Hepatic stellate cell (primary cell): Measurements from ENCODE around the gene RAB30.
"Not testable (repeated sequence)": the region's sequence is repeated elsewhere in the genome, so short reads cannot be mapped to it uniquely, and the experiment has no call there.

Experiments used
- DNase-seq: peaks from one replicate; pipeline ENCODE4 v3.0.0; 2011; ENCODE audit warnings: low spot score

RAB30 gene

GRCh38 chr11:82943430-82943829, 128.3 kb downstream of the RAB30 start:
- DNase-seq: not testable (repeated sequence)

GRCh38 chr11:82942376-82942775, 129.3 kb downstream of the RAB30 start:
- no peak for DNase-seq

GRCh38 chr11:82939456-82939855, 132.2 kb downstream of the RAB30 start:
- no peak for DNase-seq

DNA sequence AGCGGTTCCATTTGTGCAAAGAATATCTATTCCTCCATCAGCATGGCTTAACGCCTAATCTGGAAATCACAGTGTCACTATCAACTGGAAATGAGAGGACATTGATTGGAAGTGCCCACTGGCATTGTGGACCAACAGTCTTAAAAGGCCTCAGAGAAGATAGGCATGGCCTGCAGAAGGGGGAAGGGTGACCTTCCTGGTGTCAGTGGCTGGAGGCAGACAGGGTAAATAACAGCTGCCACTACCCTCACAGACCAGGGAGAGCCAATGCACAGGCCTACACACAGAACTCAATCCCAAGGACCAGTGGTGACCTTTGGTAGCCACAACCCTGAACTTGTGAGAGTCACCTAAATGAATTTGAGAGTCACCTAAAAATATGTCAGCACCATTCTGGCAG, 134.1 kb downstream of the RAB30 start:
- no peak for DNase-seq

GRCh38 chr11:82936261-82936660, 135.4 kb downstream of the RAB30 start:
- no peak for DNase-seq

GRCh38 chr11:82932564-82932963, 139.1 kb downstream of the RAB30 start:
- no peak for DNase-seq

DNA sequence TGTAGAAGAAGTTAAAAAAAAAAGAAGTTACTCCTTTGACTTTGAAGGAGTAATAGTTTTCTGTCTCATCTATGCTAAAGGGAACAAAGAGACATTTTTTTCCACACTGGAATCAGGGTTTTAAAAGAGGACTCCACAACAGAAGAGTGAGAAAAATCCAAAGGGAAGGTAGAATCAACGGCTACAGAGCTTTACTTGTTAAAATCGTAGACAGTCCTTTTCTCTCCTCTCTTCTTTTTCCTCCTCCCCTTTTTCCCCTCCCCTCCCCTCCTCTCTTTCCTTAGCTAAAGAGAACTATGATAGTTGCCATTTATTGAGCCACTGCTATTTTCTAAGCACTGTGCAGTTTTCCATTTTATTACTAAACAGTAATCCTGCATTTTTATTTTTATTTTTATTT, 141.0 kb downstream of the RAB30 start:
- DNase-seq: no peak

DNA sequence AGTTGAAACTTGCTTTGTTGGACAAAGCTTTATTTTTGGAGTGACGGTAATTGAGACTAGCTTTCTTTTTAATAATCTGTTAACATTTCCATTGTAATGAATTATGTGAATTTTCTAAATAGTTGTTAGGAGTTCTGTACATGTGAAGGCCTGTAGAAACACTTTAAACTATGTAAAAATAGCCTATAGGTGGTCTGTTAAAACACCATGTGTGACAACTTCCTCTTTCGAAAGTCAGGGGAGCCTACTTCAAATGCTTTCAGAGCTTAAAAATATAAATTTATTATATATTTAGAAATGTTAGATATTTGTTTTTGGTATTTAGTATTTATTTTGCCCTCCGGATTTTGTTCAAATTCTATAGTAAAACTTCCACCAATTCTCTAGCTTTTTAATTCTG, 141.5 kb downstream of the RAB30 start:
- no peak for DNase-seq

DNA sequence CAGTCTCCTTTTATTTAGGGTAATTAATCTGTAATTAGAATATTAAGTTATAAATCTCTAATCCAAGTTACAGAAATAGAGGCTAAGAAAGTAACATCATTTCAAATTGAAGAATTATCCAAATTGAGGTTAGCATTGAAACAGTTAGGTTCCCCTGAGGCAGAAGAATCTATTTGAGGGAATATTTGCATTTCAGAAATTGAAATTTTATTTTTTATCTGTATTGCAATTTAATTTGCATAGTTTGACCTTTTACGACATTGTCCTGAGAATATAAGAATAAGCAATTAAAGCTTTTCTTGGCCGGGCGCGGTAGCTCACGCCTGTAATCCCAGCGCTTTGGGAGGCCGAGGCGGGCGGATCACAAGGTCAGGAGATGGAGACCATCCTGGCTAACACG, 142.6 kb downstream of the RAB30 start:
- DNase-seq: no peak

DNA sequence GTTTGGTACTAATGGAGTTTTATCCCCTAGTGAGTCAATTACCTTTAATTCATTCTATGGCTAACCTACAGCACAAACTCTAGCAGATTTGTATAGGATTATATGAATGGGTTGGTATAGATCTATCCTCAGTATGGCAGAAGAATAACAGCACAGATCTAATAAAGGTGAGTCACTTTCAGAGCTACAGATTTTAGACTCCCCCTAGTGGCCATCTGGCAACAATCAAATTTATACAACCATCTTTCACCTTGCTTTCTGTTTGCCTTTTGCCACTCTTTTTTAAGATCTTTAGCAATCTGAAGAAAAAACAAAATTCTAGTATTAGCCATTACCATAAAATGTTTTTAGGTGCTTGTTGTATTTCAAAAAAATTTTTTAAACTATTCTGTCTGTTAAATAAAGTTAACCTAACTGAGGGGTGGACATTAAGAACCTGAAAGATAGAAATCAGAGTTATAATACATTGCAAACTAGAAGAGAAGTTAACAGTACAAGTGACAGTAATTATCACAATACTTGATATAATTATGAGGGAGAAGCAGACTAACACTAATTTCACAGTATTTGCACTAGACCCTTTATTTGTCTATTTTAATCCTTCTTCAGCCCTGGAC, 144.3 kb downstream of the RAB30 start:
- peak; percentile 33 for DNase-seq

DNA sequence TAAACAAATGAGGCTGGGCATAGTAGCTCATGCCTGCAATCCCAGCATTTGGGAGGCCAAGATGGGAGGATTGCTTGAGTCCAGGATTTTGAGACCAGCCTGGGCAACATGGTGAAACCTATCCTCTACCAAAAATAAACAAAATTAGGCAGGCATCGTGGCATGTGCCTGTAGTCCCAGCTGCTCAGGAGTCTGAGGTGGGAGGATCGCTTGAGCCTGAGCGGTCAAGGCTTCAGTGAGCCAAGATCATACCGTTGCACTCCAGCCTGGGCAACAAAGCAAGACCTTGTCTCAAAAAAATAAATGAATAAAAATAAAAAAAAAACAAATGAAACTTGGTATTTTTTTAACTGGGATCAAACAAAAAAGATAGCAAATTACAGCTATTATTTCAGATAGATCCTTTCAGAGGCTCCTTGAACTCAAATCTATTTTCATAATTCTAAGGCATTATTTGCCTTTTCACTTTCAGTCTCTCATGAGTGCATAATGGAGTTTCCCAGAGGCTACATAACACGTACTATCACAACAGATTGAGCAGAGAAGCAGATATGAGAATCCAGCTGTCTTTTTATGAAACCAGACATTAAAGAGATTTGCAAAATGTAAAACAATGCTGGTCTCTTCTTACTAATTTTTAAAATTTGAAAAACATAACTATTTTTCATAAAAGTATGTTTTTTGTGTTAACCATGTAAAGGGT, 147.0 kb downstream of the RAB30 start:
- no peak for DNase-seq
